Neutrophil (primary cell): ENCODE measurements around the gene KIAA0232.

Experiments used
- H3K27ac ChIP-seq: fragments of 200-600 bp; sonication (generic); 2 replicates; pipeline ENCODE4 v1.5.1; 2016; ENCODE audit warnings: mild to moderate bottlenecking, moderate library complexity
- H3K27me3 ChIP-seq: fragments of 200-600 bp; sonication (generic); 2 replicates; pipeline ENCODE4 v1.6.0; 2016; ENCODE audit warnings: mild to moderate bottlenecking
- H3K36me3 ChIP-seq: fragments of 200-600 bp; sonication (generic); 2 replicates; pipeline ENCODE4 v1.5.1; 2017
- H3K4me1 ChIP-seq, 2 experiments: fragments of 200-600 bp in 1 of 2; sonication (generic) in 1 of 2; 1 replicate in 1 of 2; 2 replicates in 1 of 2; pipeline versions ENCODE4 v1.5.1 to v1.6.1; 2013 to 2016; ENCODE audit warnings: low read depth in 1 of 2, low read length in 1 of 2, mild to moderate bottlenecking in 1 of 2, moderate library complexity in 1 of 2; ENCODE audit not compliant: control insufficient read depth in 1 of 2, insufficient read depth in 1 of 2
- H3K4me3 ChIP-seq, 2 experiments: fragments of 200-600 bp in 1 of 2; sonication (generic) in 1 of 2; 1 replicate in 1 of 2; 2 replicates in 1 of 2; pipeline ENCODE4 v1.5.1; 2013 to 2016; ENCODE audit warnings: low read depth in 1 of 2, low read length in 1 of 2, mild to moderate bottlenecking in 1 of 2, moderate library complexity in 1 of 2
- H3K9me3 ChIP-seq: fragments of 200-600 bp; sonication (generic); 2 replicates; pipeline ENCODE4 v1.5.1; 2016
- CTCF ChIP-seq: fragments of 200-600 bp; sonication (generic); IDR thresholded peaks from 2 replicates; pipeline ENCODE4 v1.5.1; 2016; ENCODE audit warnings: antibody characterized with exemption

Gene KIAA0232

GRCh38 chr4:6776920-6777635 is 5.4 kb upstream of the KIAA0232 start:
- no peak for TF ChIP-seq CTCF
- H3K4me1 ChIP-seq = peaks cover 19 to 26% of the 10 kb centered on the region in 2 experiments
- no peaks in the 10 kb centered on the region for H3K36me3 ChIP-seq
- peak overlapping the region in 1 of 2 experiments; percentile 38 for H3K4me3 ChIP-seq
- H3K9me3 ChIP-seq = no peaks in the 10 kb centered on the region
- H3K27ac ChIP-seq = peak overlapping the region; percentile 67
- peaks cover 7% of the 10 kb centered on the region for H3K27me3 ChIP-seq

DNA sequence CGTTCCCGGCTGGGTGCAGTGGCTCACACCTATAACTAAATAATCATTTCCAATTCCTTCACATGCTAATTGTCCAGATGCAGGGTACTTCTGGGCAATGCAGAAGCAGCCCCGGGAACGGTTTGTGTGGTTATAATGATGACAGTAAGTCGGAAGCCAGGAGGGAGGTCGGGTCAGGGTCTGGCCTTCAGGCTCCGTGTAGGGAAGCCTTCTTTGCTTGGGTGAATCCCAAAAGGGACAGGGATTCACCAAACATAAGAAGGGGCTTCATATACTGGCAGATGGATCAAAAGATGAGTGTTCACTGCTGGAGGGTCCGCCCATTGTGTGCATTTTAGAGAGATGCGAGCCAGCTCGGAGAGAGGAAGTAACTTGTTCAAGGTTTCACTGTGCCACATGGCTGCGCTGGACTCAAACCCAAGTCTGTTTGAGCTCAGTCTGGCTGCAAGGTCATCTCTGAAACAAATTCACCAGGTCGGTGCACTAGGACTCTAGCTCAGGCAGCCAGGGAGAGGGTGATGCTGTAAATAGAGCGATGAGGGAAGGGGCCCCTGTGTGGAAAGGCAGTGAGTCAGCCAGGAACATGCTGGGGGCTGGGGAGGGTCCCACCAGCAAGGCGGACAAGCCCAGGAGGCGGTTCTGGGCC is 4.8 kb upstream of the KIAA0232 start:
- Histone ChIP-seq H3K4me1 (peaks cover 19 to 29% of the 10 kb centered on the region in 2 experiments), H3K27ac (peak overlapping the region; percentile 67), H3K36me3 (no peaks in the 10 kb centered on the region), H3K27me3 (peaks cover 7% of the 10 kb centered on the region), H3K4me3 (peak overlapping the region in 1 of 2 experiments; percentile 38), H3K9me3 (no peaks in the 10 kb centered on the region)
- TF ChIP-seq CTCF = no peak

- no peak for TF ChIP-seq CTCF
- Histone ChIP-seq H3K9me3 (no peaks in the 10 kb centered on the region), H3K36me3 (no peaks in the 10 kb centered on the region), H3K4me1 (peaks cover 19 to 29% of the 10 kb centered on the region in 2 experiments), H3K27ac (peak overlapping the region; percentile 67), H3K4me3 (no peak overlapping the region), H3K27me3 (peaks cover 7% of the 10 kb centered on the region)
These were observed 4.1 kb upstream of the KIAA0232 start for GRCh38 chr4:6778435-6778834.

GRCh38 chr4:6779667-6780565 is 2.6 kb upstream of the KIAA0232 start:
- Histone ChIP-seq H3K36me3 (no peaks in the 10 kb centered on the region), H3K27ac (no peak overlapping the region), H3K27me3 (peaks cover 7% of the 10 kb centered on the region), H3K4me3 (no peak overlapping the region), H3K4me1 (peaks cover 33 to 42% of the 10 kb centered on the region in 2 experiments), H3K9me3 (no peaks in the 10 kb centered on the region)
- no peak for TF ChIP-seq CTCF

DNA sequence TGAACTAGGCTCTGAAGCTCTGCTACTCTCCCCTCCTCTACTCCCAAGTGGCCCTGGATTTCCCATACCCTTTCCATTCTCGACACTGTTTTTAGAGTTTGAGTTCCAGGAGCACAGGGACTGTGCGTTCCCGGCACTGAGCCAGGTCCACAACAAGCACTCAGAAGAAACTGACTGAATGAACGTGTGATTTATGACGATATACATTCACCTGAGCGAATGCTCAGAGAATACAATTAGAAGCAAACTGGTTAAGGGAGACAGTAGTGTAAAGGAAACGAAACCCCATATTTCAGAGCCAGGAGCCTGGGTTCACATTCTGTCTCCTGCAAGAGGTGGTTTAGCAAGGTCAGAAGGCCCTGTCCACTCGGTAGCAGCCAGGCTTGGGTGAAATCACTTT is 1.4 kb upstream of the KIAA0232 start:
- no peak for TF ChIP-seq CTCF
- peaks cover 7% of the 10 kb centered on the region for H3K27me3 ChIP-seq
- H3K36me3 ChIP-seq = peaks cover under 1% of the 10 kb centered on the region
- no peak overlapping the region for H3K4me3 ChIP-seq
- peak overlapping the region; percentile 100 for H3K27ac ChIP-seq
- no peaks in the 10 kb centered on the region for H3K9me3 ChIP-seq
- H3K4me1 ChIP-seq = peaks cover 45 to 54% of the 10 kb centered on the region in 2 experiments
